Esophagus squamous epithelium (tissue), 4 donors: ENCODE measurements around the gene FAM135A.

Experiments used
- CTCF ChIP-seq, 6 experiments: fragments of 450-650 bp in 4 of 6; fragments of 200-600 bp in 2 of 6; sonication (generic) in 2 of 6; IDR thresholded peaks; one replicate each; pipeline ENCODE4 v1.5.1; 2016 to 2019; ENCODE audit warnings: antibody characterized with exemption in 6 of 6, mild to moderate bottlenecking in 4 of 6, moderate library complexity in 4 of 6
- POLR2A ChIP-seq, 4 donors: fragments of 450-650 bp; IDR thresholded peaks; one replicate each; pipeline ENCODE4 v1.6.1; 2017; ENCODE audit warnings: antibody characterized with exemption in 4 of 4, mild to moderate bottlenecking in 4 of 4, moderate library complexity in 3 of 4

GRCh38 chr6:70380771-70381416 is 32.4 kb upstream of the FAM135A start:
- no peak for TF ChIP-seq CTCF (IDR thresholded peaks at IDR 0.05)
- TF ChIP-seq POLR2A (IDR thresholded peaks at IDR 0.05) = no peak
